ENCODE measurements around the gene IFT122.

Gene IFT122

DNA sequence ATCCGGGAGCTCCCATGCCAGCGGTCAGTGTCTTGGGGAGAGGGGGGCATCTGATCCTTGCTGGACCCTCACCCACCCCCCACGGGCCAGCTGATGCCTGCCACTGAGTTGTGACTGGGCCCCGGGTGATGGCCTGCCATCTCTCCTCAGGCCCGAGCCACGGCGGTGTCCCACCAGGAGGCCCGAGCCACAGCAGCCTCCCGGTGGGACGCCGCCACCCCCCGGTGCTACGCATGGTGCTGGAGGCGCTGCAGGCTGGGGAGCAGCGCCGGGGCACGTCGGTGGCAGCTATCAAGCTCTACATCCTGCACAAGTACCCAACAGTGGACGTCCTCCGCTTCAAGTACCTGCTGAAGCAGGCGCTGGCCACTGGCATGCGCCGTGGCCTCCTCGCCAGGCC, 107.2 kb downstream of the IFT122 start:
- no peak for DNase-seq

- no peak for DNase-seq
These were observed 108.3 kb downstream of the IFT122 start for GRCh38 chr3:129548104-129548965.

DNA sequence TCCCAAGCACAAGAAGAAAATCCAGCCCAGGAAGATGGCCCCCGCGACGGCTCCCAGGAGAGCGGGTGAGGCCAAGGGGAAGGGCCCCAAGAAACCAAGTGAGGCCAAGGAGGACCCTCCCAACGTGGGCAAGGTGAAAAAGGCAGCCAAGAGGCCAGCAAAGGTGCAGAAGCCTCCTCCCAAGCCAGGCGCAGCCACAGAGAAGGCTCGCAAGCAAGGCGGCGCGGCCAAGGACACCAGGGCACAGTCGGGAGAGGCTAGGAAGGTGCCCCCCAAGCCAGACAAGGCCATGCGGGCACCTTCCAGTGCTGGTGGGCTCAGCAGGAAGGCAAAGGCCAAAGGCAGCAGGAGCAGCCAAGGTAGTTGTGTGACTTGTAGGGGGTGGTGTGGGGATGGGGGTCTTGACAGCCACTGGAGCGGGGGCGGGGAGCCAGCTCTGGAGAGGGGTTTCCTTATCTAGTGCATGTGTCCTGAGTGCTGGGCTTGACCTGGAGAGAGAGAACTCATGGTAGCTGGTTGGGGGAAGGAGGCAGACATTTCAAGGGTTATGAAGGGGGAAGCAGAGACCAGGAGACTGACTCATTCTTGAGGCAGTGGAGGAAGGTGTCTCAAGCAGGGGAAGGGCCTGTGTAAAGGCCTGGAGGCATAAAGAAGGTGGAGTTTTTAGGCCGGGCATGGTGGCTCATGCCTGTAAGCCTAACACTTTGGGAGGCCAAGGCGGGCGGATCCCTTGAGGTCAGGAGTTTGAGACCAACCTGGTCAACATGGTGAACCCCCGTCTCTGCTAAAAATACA, 109.2 kb downstream of the IFT122 start:
- no peak for DNase-seq

DNA sequence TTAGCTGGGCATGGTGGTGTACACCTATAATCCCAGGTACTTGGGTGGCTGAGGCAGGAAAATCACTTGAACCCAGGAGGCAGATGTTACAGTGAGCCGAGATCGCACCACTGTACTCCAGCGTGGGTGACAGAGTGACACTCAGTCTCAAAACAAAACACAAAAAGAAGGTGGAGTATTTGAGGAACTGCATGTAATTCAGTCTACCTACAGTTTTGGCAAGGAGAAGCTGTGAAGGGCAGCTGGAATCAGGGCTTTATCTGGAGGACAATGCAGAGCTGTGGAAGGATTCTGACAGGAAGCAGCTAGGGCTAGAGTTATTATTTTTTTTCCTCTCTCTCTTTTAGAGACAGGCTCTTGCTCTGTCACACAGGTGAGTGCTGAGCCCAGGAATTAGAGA, 109.8 kb downstream of the IFT122 start:
- DNase-seq: no peak

DNA sequence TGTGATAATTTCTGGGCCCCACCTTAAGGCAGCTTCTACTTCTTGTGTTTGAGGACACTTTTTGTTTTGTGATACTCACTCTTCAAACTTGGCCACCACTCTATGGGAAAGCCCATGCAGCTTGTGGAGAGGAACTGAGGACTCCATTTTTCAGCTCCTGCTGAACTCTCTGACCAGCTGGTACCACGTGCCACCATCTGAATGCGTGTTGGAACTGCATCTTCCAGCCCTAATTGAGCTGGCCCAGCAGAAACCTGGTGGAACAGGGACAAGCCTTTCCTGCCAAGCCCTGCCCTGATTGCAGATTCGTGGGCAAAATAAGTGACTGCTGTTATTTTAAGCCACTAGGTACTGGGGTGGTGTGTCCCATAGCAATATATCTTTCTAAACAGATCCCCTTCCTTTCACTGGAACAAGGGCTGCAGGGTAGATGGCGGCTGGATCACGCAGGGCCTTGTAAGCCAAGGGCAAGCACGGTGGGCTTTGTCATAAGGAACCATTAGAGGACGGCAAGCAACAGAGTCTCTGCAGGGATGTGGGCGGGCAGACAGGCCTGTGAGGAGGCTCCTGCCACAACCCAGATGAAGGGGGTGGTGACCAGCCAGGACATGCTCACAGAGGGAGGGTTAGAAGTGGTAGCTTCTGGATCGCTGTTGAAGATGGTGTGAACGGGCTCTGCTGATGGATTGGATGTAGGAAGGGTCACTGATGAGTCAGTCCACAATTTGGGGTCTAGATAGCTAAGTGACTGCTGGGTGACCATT, 112.4 kb downstream of the IFT122 start:
- DNase-seq: no peak

GRCh38 chr3:129553171-129553570, 113.1 kb downstream of the IFT122 start:
- DNase-seq: no peak

DNA sequence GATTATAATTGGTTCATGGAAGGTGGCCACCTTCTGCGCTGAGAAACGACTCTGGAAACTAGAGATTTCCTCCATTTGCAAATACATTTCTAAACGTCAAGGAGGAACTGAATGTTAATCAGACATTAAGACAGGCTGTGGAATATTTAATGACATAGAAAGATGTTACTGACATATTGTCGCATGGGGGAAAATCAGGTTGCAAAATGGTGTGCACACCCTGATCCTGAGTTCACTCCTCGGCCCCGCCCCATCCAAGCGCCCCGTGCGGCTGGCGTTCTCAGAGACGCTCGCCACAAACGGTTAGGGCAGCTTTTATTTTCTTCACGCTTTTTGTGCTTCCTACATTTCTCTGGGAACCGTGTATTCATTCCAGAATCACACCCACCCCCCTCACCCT, 113.7 kb downstream of the IFT122 start:
- DNase-seq: no peak

DNA sequence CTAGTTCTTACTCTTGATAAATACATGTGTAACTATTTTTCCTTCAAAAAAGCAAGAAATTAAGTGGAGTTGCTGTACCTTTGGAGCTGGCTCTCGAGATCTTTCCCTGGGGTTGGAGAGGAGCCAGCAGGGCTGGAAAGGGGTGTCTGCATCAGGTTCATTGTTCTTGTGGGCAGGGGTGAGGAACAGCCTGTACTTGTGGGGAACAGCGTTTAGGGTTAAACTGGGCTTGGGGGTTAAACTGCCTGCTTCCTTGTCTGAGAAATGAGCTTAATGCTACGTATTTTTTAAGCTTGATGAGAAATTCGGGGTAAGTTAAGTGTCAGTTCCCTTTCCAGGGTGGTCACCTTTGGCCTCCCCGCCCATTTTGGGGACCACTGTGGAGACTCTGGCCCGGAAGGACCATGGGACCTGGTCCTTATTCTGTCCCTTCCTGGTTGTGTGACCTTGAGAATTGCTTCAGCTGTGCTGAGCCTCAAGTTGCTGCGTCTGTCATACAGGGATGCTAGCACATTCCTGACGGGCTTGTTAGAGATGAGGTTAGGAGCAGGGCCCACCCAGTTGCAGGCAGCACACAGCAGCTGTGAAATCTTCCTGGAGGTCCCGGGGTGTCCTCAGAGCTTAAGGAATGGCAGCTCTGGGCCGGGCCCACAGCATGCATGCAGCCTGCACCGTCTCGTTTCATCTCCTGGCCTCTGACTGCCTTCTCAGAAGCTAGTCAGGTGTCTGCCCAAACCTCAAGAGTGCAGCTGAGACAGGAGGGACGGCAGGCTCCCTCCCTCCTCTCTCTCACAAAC, 114.5 kb downstream of the IFT122 start:
- DNase-seq: no peak

GRCh38 chr3:129555153-129555550, 115.1 kb downstream of the IFT122 start:
- DNase-seq: no peak

DNA sequence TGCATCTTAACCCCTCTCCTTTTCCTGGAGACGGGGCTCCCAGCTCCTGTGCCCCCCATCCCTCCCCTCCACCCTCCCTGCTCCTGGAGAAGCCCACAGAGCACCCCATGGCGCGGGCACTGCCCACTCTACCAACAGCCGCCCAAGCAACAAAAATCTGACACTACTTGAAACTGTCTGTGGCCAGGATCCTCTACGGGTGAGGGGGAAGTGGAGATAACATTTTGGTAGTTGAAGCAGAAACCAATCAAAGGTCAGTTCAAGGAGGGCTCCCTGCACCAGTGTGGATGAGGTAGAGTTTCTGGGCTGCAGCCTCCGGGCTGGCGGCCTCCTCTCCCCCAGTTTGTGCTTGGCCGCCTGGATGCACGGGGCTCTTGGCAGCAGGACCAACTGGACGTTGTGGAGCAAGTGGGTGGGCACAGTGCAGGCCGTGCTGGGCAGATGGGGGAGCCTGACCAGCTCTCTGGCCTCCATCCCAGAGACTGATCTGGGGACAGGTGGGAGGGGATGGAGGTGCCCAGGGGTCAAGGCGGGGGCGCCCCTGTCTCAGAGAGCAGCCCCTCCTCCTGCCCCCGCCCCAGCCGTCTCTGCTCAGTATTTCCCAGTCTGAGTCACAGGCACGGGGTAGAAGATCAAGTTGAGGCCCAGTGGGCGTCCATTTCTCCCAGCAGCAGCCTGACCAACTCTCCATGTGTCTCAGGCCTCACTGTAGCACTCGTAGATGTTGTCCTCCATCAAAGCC, 115.8 kb downstream of the IFT122 start:
- no peak for DNase-seq

DNA sequence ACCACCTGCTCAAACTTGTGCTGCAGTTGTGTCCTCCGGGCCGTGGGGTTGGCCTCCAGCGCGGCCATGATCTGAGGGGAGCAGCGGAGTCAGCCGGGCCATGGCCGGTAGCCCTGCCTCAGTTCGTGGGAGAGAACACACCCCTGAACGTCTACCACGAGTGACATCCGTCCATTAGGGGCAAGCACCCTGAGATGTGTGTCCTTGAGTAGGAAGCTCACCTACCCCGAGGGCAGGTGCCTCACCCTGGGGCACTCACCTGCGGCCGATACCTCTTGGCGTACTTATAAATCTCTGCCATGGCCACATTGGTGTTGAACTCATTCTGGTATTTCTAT, 116.3 kb downstream of the IFT122 start:
- DNase-seq: no peak

DNA sequence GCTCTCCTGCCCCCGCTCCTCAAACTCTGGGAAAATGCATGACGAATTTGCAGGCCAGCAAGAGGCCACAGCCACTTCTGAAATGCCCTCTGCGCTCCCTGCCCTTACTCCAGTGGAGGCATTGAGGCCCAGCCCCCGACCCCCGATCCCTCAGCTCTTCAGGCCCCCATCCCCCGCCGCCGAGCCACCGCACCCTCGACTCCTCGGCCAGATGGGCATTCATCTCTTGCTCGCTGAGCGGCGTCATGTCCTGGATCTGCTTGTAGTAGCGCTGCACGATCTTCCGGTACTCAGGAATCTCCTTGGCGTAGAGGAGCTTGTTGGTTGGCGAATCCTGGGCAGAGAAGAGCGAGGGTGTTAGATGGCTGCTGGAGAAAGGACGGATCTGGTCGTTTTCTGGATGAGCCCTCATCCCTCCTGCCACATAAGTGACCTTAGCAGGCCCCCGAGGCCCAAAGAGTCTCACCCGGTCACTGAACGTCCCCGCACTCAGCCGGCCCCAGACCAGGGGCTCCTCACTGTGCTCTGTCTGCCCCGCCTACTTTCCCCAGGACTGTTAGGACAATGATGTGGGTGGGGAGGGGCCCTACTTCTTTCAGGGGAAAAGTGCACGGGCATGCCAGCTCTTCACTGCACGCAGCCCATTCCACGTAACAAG, 117.0 kb downstream of the IFT122 start:
- DNase-seq: no peak

- DNase-seq: no peak
These were observed 117.5 kb downstream of the IFT122 start for GRCh38 chr3:129557548-129557894.

GRCh38 chr3:129558081-129558771, 118.2 kb downstream of the IFT122 start:
- no peak for DNase-seq

GRCh38 chr3:129558772-129559564, 118.9 kb downstream of the IFT122 start:
- DNase-seq: no peak

- DNase-seq: no peak
These were observed 119.6 kb downstream of the IFT122 start for GRCh38 chr3:129559565-129560079.

DNA sequence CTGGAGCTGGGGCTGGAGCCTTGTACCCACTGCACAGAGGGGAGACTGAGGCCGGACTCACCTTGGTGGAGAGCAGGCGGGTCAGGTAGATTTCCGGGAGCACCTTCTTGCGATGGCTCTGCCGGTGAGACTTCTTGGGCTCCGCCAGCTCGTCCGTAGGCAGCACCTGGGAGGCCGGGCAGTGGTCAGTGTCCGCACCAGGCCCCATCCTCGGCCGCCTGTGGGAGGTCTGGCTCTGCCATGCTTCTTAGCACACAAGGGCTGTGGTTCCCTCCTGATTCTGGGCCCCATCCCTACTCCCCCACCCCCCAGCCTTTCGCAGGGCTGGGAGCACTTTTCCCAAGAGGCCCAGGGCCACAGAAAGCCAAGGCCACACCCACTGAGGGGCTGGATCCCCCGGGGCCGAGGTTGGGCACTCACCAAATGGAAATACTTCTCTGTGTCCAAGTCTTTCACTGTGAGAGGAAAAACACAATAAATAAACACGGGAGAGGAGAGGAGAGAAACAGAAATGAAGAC, 120.3 kb downstream of the IFT122 start:
- DNase-seq: no peak

GRCh38 chr3:129560911-129561594, 121.0 kb downstream of the IFT122 start:
- DNase-seq: no peak

All from activated CD8-positive, alpha-beta memory T cell treated with anti-CD3 and anti-CD28 coated beads for 24 hours (primary cell).